ENCODE data around the gene RPS19BP1.

DNA sequence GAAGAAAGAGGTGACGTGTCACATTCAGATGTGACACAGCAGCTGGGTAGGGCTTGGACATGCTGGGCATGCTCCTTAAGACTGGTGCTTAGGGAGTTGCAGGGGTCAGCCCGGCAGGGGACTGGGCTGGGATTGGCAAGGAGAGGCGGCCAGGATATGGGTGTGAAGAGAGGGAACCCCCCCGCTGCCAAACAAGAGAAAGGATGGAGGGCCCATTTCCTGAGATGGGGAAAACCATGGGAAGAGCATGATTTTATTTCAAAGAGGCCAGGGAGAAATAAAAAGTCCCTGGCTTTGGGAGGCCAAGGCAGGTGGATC, 6.9 kb downstream of the RPS19BP1 start:
- TF ChIP-seq CTCF (IDR thresholded peaks at IDR 0.05 in 2 of 3, conservative IDR thresholded peaks at IDR 0.05 in 1 of 3; ENCODE audit: borderline replicate concordance in 1 of 3, insufficient read depth in 1 of 3, low read depth in 2 of 3, low read length in 2 of 3): no peak
- TF ChIP-seq POLR2A (IDR thresholded peaks at IDR 0.05; ENCODE audit: borderline replicate concordance, extremely low read depth, insufficient read depth, insufficient read length): no peak
